ENCODE data around the gene ARF6.

- TF ChIP-seq CTCF (optimal IDR thresholded peaks at IDR 0.05 in 1 of 3, IDR thresholded peaks at IDR 0.05 in 1 of 3, conservative IDR thresholded peaks at IDR 0.05 in 1 of 3; ENCODE audit: extremely low read depth in 1 of 3, insufficient read depth in 2 of 3, low read length in 3 of 3) (no peak), EZH2 (IDR thresholded peaks at IDR 0.05; ENCODE audit: low read length) (no peak)
Measured at GRCh38 chr14:49942090-49942489, 49.2 kb downstream of the ARF6 start.

All from keratinocyte (primary cell).